NCI-H1694 treated with DMSO at 0.1 percent for 48 hours (cell line): Measurements from ENCODE around the gene XAGE1B.
"Not testable (repeated sequence)": the region's sequence is repeated elsewhere in the genome, so short reads cannot be mapped to it uniquely, and the experiment has no call there.

Experiments
- DNase-seq: peaks from one replicate; lab custom pipeline; 2025; lab: John Stamatoyannopoulos, UW

XAGE1B gene

GRCh38 chrX:52516987-52517325 lies at the start of gene XAGE1B:
TSS of gene XAGE1B (minus strand) at chrX:52517063. CDS start at chrX:52515527, 1,536 bp downstream.
- DNase-seq = not testable (repeated sequence)

- no peak for DNase-seq
Measured at GRCh38 chrX:52563105-52563504, 46.2 kb upstream of the XAGE1B start.

- DNase-seq = no peak
Measured at GRCh38 chrX:52558140-52558539, 41.3 kb upstream of the XAGE1B start.

GRCh38 chrX:52556741-52557140 lies 39.9 kb upstream of the XAGE1B start:
- DNase-seq = no peak

GRCh38 chrX:52553995-52554642 lies 37.3 kb upstream of the XAGE1B start:
- DNase-seq = no peak

- DNase-seq = not testable (repeated sequence)
Measured at GRCh38 chrX:52548769-52549168, 31.9 kb upstream of the XAGE1B start.

- DNase-seq = no peak
Measured at GRCh38 chrX:52544147-52544840, 27.4 kb upstream of the XAGE1B start.

- DNase-seq = no peak
Measured at GRCh38 chrX:52542311-52542710, 25.4 kb upstream of the XAGE1B start.

- not testable (repeated sequence) for DNase-seq
Measured at GRCh38 chrX:52541051-52541450, 24.2 kb upstream of the XAGE1B start.

GRCh38 chrX:52516110-52516986 lies 515 bp downstream of the XAGE1B start:
- not testable (repeated sequence) for DNase-seq

- not testable (repeated sequence) for DNase-seq
Measured at GRCh38 chrX:52511126-52511525, 5.7 kb downstream of the XAGE1B start.

- DNase-seq = no peak
Measured at GRCh38 chrX:52509916-52510315, 6.9 kb downstream of the XAGE1B start.

- no peak for DNase-seq
Measured at GRCh38 chrX:52507331-52507730, 9.5 kb downstream of the XAGE1B start.

GRCh38 chrX:52504551-52504950 lies 12.3 kb downstream of the XAGE1B start:
- no peak for DNase-seq

GRCh38 chrX:52501362-52501761 lies 15.5 kb downstream of the XAGE1B start:
- not testable (repeated sequence) for DNase-seq

- DNase-seq = not testable (repeated sequence)
Measured at GRCh38 chrX:52496419-52496772, 20.5 kb downstream of the XAGE1B start.

GRCh38 chrX:52495545-52496418 lies 21.1 kb downstream of the XAGE1B start, which contains the start of gene XAGE1A:
TSS of gene XAGE1A (plus strand) at chrX:52495808. CDS start at chrX:52497362, 1,554 bp downstream.
- not testable (repeated sequence) for DNase-seq

- not testable (repeated sequence) for DNase-seq
Measured at GRCh38 chrX:52471301-52471700, 45.6 kb downstream of the XAGE1B start.
